ENCODE data around the gene HAVCR1. TPM values are rescaled to one million over a fixed set of nuclear protein-coding genes. Genes with fewer than 3 reads are reported as not detected.
"Not testable (repeated sequence)": the region's sequence is repeated elsewhere in the genome, so short reads cannot be mapped to it uniquely, and the experiment has no call there.

HAVCR1 gene
- total RNA-seq, 4 donors from 2014 or later = 0.60 to 3.7 (median 2.9) TPM; not detected in 1

DNA sequence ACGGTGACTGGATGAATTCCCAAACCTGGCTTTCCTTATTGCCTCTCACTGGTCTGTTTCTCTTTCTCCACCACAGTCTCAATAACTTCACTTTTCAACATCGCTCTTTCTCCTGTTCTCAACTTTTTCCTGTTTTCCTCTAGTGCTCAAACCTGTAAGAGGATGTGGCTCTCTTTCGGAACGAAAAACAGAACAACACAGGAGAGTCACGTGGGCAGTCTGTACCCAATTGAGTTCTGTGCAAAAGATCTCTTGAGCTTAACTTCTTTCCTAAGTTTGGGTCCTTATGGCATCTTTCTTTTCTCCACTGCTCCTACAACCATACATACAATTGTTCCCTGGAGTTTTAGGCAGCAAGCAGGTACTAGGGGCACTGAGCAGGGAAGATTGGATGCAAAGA is 8.9 kb downstream of the HAVCR1 start:
- Histone ChIP-seq H3K4me1 (peaks cover 0 to 49% (median 11%) of the 10 kb centered on the region in 4 donors), H3K27me3 (no peaks in the 10 kb centered on the region), H3K9me3 (no peaks in the 10 kb centered on the region), H3K4me3 (no peak overlapping the region), H3K36me3 (no peaks in the 10 kb centered on the region), H3K27ac (peak overlapping the region; percentile 33 to 73 (median 65))
- 56 to 64% methylated on average over 5 of the region's 5 CpGs for WGBS, 2 donors (ENCODE audit: low coverage in 1 of 2)
- intact Hi-C loops (cut with DNase I; ENCODE audit: low total_unique reads) (no loop called here), in situ Hi-C loops (cut with MboI; ENCODE audit: low pct_ligation_motif_present in 1 of 4, low pct_unique_long_range_greater_than_20kb in 1 of 4, low sequenced_read_pairs in 3 of 4) (no loop called here)
- DNase-seq = no peak
- TF ChIP-seq POLR2A (IDR thresholded peaks at IDR 0.05) (no peak), POLR2AphosphoS5 (IDR thresholded peaks at IDR 0.05) (no peak), EP300 (IDR thresholded peaks at IDR 0.05; ENCODE audit: low read depth) (no peak), CTCF (IDR thresholded peaks at IDR 0.05) (no peak)

DNA sequence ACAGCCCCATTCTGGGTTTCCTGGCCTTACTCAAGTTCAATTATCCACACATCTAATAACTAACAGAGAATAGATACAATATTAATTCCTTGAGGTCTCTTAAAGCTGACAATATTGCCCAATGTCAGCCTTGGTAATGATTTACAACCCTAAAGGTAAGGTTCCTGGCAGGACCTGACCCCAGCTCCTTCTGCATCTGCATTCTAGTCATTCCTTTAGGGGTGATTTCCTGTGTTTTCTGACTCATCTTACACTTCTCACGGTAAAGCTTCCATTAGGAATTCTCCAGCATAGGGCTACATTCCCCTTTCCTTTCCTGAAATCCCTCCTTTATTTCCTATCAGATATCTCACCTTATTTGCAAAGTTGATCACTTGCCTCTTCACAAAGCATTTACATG is 9.3 kb downstream of the HAVCR1 start:
- Histone ChIP-seq H3K4me1 (peaks cover 0 to 49% (median 11%) of the 10 kb centered on the region in 4 donors), H3K36me3 (no peaks in the 10 kb centered on the region), H3K27ac (peak overlapping the region; percentile 38 to 73 (median 65)), H3K27me3 (no peaks in the 10 kb centered on the region), H3K9me3 (no peaks in the 10 kb centered on the region), H3K4me3 (no peak overlapping the region)
- TF ChIP-seq EP300 (IDR thresholded peaks at IDR 0.05; ENCODE audit: low read depth) = no peak
- TF ChIP-seq POLR2AphosphoS5 (IDR thresholded peaks at IDR 0.05) = no peak
- TF ChIP-seq POLR2A (IDR thresholded peaks at IDR 0.05) = no peak
- TF ChIP-seq CTCF (IDR thresholded peaks at IDR 0.05) = no peak
- DNase-seq = no peak
- in situ Hi-C loops (cut with MboI; ENCODE audit: low pct_ligation_motif_present in 1 of 4, low pct_unique_long_range_greater_than_20kb in 1 of 4, low sequenced_read_pairs in 3 of 4) = no loop called here
- 36 to 42% methylated on average over 1 of the region's 1 CpG for WGBS, 2 donors (ENCODE audit: low coverage in 1 of 2)
- intact Hi-C loops (cut with DNase I; ENCODE audit: low total_unique reads) = no loop called here

- Histone ChIP-seq H3K36me3 (no peaks in the 10 kb centered on the region), H3K4me3 (no peak overlapping the region)
- no peak for DNase-seq
Observed at GRCh38 chr5:157047898-157048297, 11.0 kb downstream of the HAVCR1 start.

GRCh38 chr5:157047016-157047415 is 11.9 kb downstream of the HAVCR1 start:
- not testable (repeated sequence) for H3K36me3 ChIP-seq

More at GRCh38 chr5:157047898-157048297, 11.0 kb downstream of the HAVCR1 start:
- Histone ChIP-seq H3K27ac (peak overlapping the region in 1 of 4 donors; percentile 44), H3K9me3 (no peaks in the 10 kb centered on the region), H3K27me3 (no peaks in the 10 kb centered on the region), H3K4me1 (peaks cover 0 to 45% (median 11%) of the 10 kb centered on the region in 4 donors)
- WGBS, 2 donors (ENCODE audit: low coverage in 1 of 2) = 81 to 93% methylated on average over 3 to 5 of the region's 5 CpGs
- in situ Hi-C loops (cut with MboI; ENCODE audit: low pct_ligation_motif_present in 1 of 4, low pct_unique_long_range_greater_than_20kb in 1 of 4, low sequenced_read_pairs in 3 of 4) = no loop called here
- intact Hi-C loops (cut with DNase I; ENCODE audit: low total_unique reads) = no loop called here
- no peak for TF ChIP-seq POLR2A (IDR thresholded peaks at IDR 0.05)
- TF ChIP-seq POLR2AphosphoS5 (IDR thresholded peaks at IDR 0.05) = no peak
- TF ChIP-seq CTCF (IDR thresholded peaks at IDR 0.05) = no peak
- TF ChIP-seq EP300 (IDR thresholded peaks at IDR 0.05; ENCODE audit: low read depth) = no peak

DNA sequence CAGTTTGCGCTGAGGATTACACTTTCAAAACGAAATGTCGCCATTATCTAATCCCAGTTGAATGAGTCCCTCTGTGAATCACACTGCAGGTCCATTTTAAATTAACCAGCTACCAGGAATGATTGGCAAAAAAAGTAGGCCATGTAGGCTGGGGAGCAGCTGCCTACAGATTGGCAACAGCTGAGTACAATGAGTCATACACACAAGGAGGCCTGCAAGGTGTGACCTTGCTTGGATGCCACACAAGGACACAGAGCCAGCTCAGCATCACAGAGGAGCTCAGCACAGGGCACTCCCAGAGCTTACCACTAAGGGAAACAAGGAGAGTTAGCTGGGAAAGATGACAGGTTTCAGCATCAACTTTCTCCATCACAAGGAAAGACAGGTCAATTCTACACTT is 12.9 kb downstream of the HAVCR1 start:
- peak; percentile 46 for DNase-seq
- H3K27ac ChIP-seq = peak overlapping the region; percentile 26 to 50 (median 35)
- in situ Hi-C loops (cut with MboI; ENCODE audit: low pct_ligation_motif_present in 1 of 4, low pct_unique_long_range_greater_than_20kb in 1 of 4, low sequenced_read_pairs in 3 of 4) (no loop called here), intact Hi-C loops (cut with DNase I; ENCODE audit: low total_unique reads) (no loop called here)
- no peaks in the 10 kb centered on the region for H3K9me3 ChIP-seq
- 77 to 83% methylated on average over 3 of the region's 3 CpGs for WGBS, 2 donors (ENCODE audit: low coverage in 1 of 2)
- no peak overlapping the region for H3K4me3 ChIP-seq
- no peaks in the 10 kb centered on the region for H3K36me3 ChIP-seq
- peaks cover 0 to 30% (median 6%) of the 10 kb centered on the region in 4 donors for H3K4me1 ChIP-seq
- H3K27me3 ChIP-seq = no peaks in the 10 kb centered on the region
- peak in 2 of 5 experiments; percentile 10 to 30 for TF ChIP-seq CTCF (IDR thresholded peaks at IDR 0.05)
- no peak for TF ChIP-seq EP300 (IDR thresholded peaks at IDR 0.05; ENCODE audit: low read depth)

More at GRCh38 chr5:157047016-157047415, 11.9 kb downstream of the HAVCR1 start:
- H3K27ac ChIP-seq = peak overlapping the region in 2 of 4 donors; percentile 44 to 50
- in situ Hi-C loops (cut with MboI; ENCODE audit: low pct_ligation_motif_present in 1 of 4, low pct_unique_long_range_greater_than_20kb in 1 of 4, low sequenced_read_pairs in 3 of 4); H3K27me3 ChIP-seq; H3K9me3 ChIP-seq; H3K4me3 ChIP-seq; DNase-seq; intact Hi-C loops (cut with DNase I; ENCODE audit: low total_unique reads): not testable (repeated sequence)
- WGBS, 2 donors (ENCODE audit: low coverage in 1 of 2) = 75 to 100% methylated on average over 1 to 4 of the region's 4 CpGs
- H3K4me1 ChIP-seq = peaks cover 0 to 36% (median 8%) of the 10 kb centered on the region in 4 donors

Data from transverse colon (tissue), 4 donors.